Measurements from ENCODE around the gene ITIH6. TPM values are rescaled to one million over a fixed set of nuclear protein-coding genes. Genes with fewer than 3 reads are reported as not detected.

Gene ITIH6
- total RNA-seq, 4 donors from 2014 or later = not detected

GRCh38 chrX:54788446-54788845 is 9.6 kb downstream of the ITIH6 start:
- H3K27ac ChIP-seq = no peak overlapping the region
- WGBS, 2 donors (ENCODE audit: low coverage in 1 of 2) = 83% methylated on average over 9 of the region's 9 CpGs; no CpG with 5 or more reads in 1 of the 2 donors
- H3K36me3 ChIP-seq = no peaks in the 10 kb centered on the region
- in situ Hi-C loops (cut with MboI; ENCODE audit: low pct_ligation_motif_present in 1 of 4, low pct_unique_long_range_greater_than_20kb in 1 of 4, low sequenced_read_pairs in 3 of 4) (no loop called here), intact Hi-C loops (cut with DNase I; ENCODE audit: low total_unique reads) (no loop called here)
- H3K27me3 ChIP-seq = no peaks in the 10 kb centered on the region
- no peak for TF ChIP-seq CTCF (IDR thresholded peaks at IDR 0.05)
- TF ChIP-seq POLR2AphosphoS5 (IDR thresholded peaks at IDR 0.05) = no peak
- TF ChIP-seq EP300 (IDR thresholded peaks at IDR 0.05; ENCODE audit: low read depth) = no peak
- no peak for TF ChIP-seq POLR2A (IDR thresholded peaks at IDR 0.05)
- H3K9me3 ChIP-seq = no peaks in the 10 kb centered on the region
- DNase-seq = no peak
- no peak overlapping the region for H3K4me3 ChIP-seq
- H3K4me1 ChIP-seq = no peaks in the 10 kb centered on the region

DNA sequence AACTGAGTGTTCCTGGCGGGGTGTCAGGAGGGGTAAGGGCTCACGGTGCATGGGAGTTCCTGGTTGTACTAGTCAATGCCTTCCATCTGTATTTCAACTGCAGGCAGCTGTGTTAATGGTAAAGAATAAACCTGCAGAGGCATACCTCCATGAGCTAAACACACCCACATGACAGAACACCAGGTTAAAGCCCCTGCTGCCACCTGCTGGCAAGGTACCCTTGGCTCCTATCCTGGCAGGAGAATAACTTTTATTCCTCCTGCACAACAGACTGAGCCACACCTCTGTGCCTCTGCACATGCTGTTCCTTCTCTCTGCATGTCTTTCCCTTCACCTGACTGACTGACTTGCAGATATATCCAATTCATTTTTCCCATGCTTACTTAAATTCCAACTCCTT is 11.1 kb downstream of the ITIH6 start:
- Histone ChIP-seq H3K36me3 (no peaks in the 10 kb centered on the region), H3K4me3 (no peak overlapping the region), H3K27ac (no peak overlapping the region), H3K9me3 (no peaks in the 10 kb centered on the region), H3K4me1 (no peaks in the 10 kb centered on the region), H3K27me3 (no peaks in the 10 kb centered on the region)
- TF ChIP-seq POLR2A (IDR thresholded peaks at IDR 0.05) (no peak), CTCF (IDR thresholded peaks at IDR 0.05) (peak in 3 of 5 experiments; percentile 15 to 23 (median 16))
- WGBS, 2 donors (ENCODE audit: low coverage in 1 of 2) = 68 to 80% methylated on average over 1 to 2 of the region's 2 CpGs
- in situ Hi-C loops (cut with MboI; ENCODE audit: low pct_ligation_motif_present in 1 of 4, low pct_unique_long_range_greater_than_20kb in 1 of 4, low sequenced_read_pairs in 3 of 4) = no loop called here
- intact Hi-C loops (cut with DNase I; ENCODE audit: low total_unique reads) = no loop called here
- peak; percentile 32 for DNase-seq

DNA sequence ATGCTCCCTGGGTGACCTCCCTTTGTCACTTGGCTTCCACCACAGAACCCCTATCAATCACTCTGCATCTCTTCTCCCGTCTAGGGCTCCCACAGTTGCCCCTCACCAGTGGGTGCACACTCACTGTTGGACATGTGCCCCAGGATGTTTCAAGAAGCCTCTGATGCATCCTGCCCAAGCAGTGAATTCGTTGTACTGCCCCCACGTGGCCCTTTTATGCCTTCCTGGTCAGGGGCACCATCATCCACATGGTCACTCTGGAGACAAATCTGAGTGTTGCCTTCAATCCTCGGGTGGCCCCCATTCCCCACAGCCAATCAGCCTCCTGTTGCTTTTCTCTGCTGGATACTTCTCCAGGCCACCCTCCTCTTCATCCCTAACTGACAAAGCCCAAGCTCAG is 12.2 kb downstream of the ITIH6 start:
- intact Hi-C loops (cut with DNase I; ENCODE audit: low total_unique reads) = no loop called here

DNA sequence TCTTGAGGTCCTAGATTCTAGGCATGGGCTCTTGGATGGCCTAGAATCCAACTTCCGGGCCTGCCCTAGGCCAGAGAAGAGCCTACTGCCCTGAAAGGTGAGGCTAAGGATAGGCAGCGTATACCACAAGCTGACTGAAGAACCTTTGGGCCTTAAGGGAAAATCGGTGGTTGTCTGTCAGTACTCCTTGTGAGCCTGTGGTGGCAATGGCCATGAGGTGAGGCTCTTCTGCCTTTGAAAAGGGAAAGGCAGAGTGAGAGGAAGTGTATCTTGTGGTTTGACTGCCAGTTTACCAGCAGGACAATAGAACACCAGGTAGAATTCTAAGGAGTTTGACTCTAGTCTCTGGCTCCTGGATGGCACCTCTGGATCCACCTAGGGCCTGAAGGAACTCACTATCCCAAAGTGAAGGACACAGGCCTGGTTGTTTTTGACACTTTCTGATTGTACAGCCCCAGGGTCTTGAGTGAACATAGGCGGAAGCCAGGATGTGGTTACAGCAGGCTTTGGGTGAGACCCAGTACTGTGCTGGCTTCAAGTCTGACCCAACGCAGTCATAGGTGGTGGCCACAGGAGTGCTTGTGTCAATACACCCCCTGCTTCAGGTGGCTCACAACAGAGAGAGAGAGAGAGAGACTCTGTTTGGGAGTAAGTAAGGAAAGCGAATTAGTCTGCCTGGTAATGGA is 20.9 kb downstream of the ITIH6 start:
- WGBS, 2 donors (ENCODE audit: low coverage in 1 of 2) = 74% methylated on average over 6 of the region's 6 CpGs; no CpG with 5 or more reads in 1 of the 2 donors
- TF ChIP-seq POLR2AphosphoS5 (IDR thresholded peaks at IDR 0.05) (no peak), EP300 (IDR thresholded peaks at IDR 0.05; ENCODE audit: low read depth) (no peak), CTCF (IDR thresholded peaks at IDR 0.05) (no peak), POLR2A (IDR thresholded peaks at IDR 0.05) (no peak)
- no peaks in the 10 kb centered on the region for H3K4me1 ChIP-seq
- no peak overlapping the region for H3K4me3 ChIP-seq
- no peaks in the 10 kb centered on the region for H3K9me3 ChIP-seq
- H3K36me3 ChIP-seq = no peaks in the 10 kb centered on the region
- in situ Hi-C loops (cut with MboI; ENCODE audit: low pct_ligation_motif_present in 1 of 4, low pct_unique_long_range_greater_than_20kb in 1 of 4, low sequenced_read_pairs in 3 of 4) (no loop called here), intact Hi-C loops (cut with DNase I; ENCODE audit: low total_unique reads) (no loop called here)
- no peak overlapping the region for H3K27ac ChIP-seq
- no peak for DNase-seq
- no peaks in the 10 kb centered on the region for H3K27me3 ChIP-seq

More for the DNA sequence above, 12.2 kb downstream of the ITIH6 start:
- in situ Hi-C loops (cut with MboI; ENCODE audit: low pct_ligation_motif_present in 1 of 4, low pct_unique_long_range_greater_than_20kb in 1 of 4, low sequenced_read_pairs in 3 of 4) = no loop called here
- no peak overlapping the region for H3K4me3 ChIP-seq
- H3K27ac ChIP-seq = no peak overlapping the region
- no peaks in the 10 kb centered on the region for H3K27me3 ChIP-seq
- WGBS, 2 donors (ENCODE audit: low coverage in 1 of 2) = 39% methylated on average over 4 of the region's 4 CpGs; no CpG with 5 or more reads in 1 of the 2 donors
- no peaks in the 10 kb centered on the region for H3K36me3 ChIP-seq
- H3K4me1 ChIP-seq = no peaks in the 10 kb centered on the region
- no peak for TF ChIP-seq POLR2A (IDR thresholded peaks at IDR 0.05)
- no peak for TF ChIP-seq CTCF (IDR thresholded peaks at IDR 0.05)
- no peak for TF ChIP-seq POLR2AphosphoS5 (IDR thresholded peaks at IDR 0.05)
- no peak for TF ChIP-seq EP300 (IDR thresholded peaks at IDR 0.05; ENCODE audit: low read depth)
- H3K9me3 ChIP-seq = no peaks in the 10 kb centered on the region
- DNase-seq = no peak

All from transverse colon (tissue), 4 donors.